HepG2 (cell line): ENCODE data around the gene NODAL. TPM values are rescaled to one million over a fixed set of nuclear protein-coding genes. Genes with fewer than 3 reads are reported as not detected.
A peak's percentile ranks its signal among the peaks of the same experiment; 100 is the strongest.

Experiments
- ASH2L ChIP-seq: fragments of 300-600, 200-600 bp; sonication (generic); IDR thresholded peaks from 2 replicates; pipeline ENCODE4 v1.7.0; 2017; ENCODE audit warnings: low read depth, mild to moderate bottlenecking, moderate library complexity, mixed read lengths, low read length; ENCODE audit not compliant: insufficient read length
- CEBPG ChIP-seq: IDR thresholded peaks from 2 replicates; pipeline ENCODE4 v1.6.1; 2016
- ESRRA ChIP-seq: sonication (generic); formaldehyde crosslinking; IDR thresholded peaks from 2 replicates; pipeline ENCODE4 v1.5.1; 2020; ENCODE audit warnings: mild to moderate bottlenecking, low read depth, missing genetic modification reagents
- FOXA1 ChIP-seq, 2 experiments: fragments of 450-650 bp in 1 of 2; sonication (generic) in 1 of 2; formaldehyde crosslinking in 1 of 2; IDR thresholded peaks; 2 replicates each; pipeline versions ENCODE4 v1.4.0 to v1.6.1; 2016 to 2020; ENCODE audit warnings: missing genetic modification reagents in 1 of 2
- FOXC1 ChIP-seq: sonication (generic); formaldehyde crosslinking; IDR thresholded peaks from 2 replicates; pipeline ENCODE4 v1.8.0; 2022; ENCODE audit warnings: mild to moderate bottlenecking, missing genetic modification reagents, borderline replicate concordance
- FOXM1 ChIP-seq: sonication (generic); formaldehyde crosslinking; IDR thresholded peaks from 2 replicates; pipeline ENCODE4 v1.5.0; 2020; ENCODE audit warnings: missing genetic modification reagents
- HNRNPLL ChIP-seq: fragments of 200-400 bp; formaldehyde crosslinking; IDR thresholded peaks from 2 replicates; pipeline ENCODE4 v1.6.1; 2017; ENCODE audit warnings: mild to moderate bottlenecking, low read depth, low read length; ENCODE audit not compliant: poor library complexity, severe bottlenecking
- HOXD1 ChIP-seq: sonication (generic); formaldehyde crosslinking; IDR thresholded peaks from 2 replicates; pipeline ENCODE4 v1.5.0; 2020; ENCODE audit warnings: missing genetic modification reagents
- JARID2 ChIP-seq: sonication (generic); formaldehyde crosslinking; IDR thresholded peaks from 2 replicates; pipeline ENCODE4 v1.8.1; 2023; ENCODE audit warnings: missing genetic modification reagents, inconsistent platforms; ENCODE audit not compliant: insufficient replicate concordance
- KDM2A ChIP-seq: sonication (generic); formaldehyde crosslinking; IDR thresholded peaks from 2 replicates; pipeline ENCODE4 v1.4.0; 2020; ENCODE audit warnings: low read depth, missing genetic modification reagents, borderline replicate concordance
- KMT2B ChIP-seq: IDR thresholded peaks from 2 replicates; pipeline ENCODE4 v1.6.1; 2016; ENCODE audit warnings: missing genetic modification reagents, missing compliant biosample characterization
- MATR3 ChIP-seq: sonication (generic); formaldehyde crosslinking; IDR thresholded peaks from 2 replicates; pipeline ENCODE4 v1.4.0; 2020; ENCODE audit warnings: missing genetic modification reagents
- MBNL3 ChIP-seq: fragments of 250-450 bp; sonication (Bioruptor Pico); conservative IDR thresholded peaks from 2 replicates; pipeline ENCODE4 v1.8.0; 2022; ENCODE audit warnings: mild to moderate bottlenecking, inconsistent platforms
- PLRG1 ChIP-seq: fragments of 450-650 bp; conservative IDR thresholded peaks from 2 replicates; pipeline ENCODE4 v1.6.1; 2016
- SETDB1 ChIP-seq: sonication (generic); formaldehyde crosslinking; IDR thresholded peaks from 2 replicates; pipeline ENCODE4 v1.5.1; 2020; ENCODE audit warnings: missing genetic modification reagents, mild to moderate bottlenecking, borderline replicate concordance
- TP53 ChIP-seq: sonication (generic); formaldehyde crosslinking; conservative IDR thresholded peaks from 2 replicates; pipeline ENCODE4 v1.4.0; 2020; ENCODE audit warnings: missing genetic modification reagents
- U2AF1 ChIP-seq: fragments of 200-400 bp; formaldehyde crosslinking; optimal IDR thresholded peaks from 2 replicates; pipeline ENCODE3; 2017; ENCODE audit warnings: mild to moderate bottlenecking, low read depth, low read length
- ZNF577 ChIP-seq: sonication (generic); formaldehyde crosslinking; IDR thresholded peaks from 2 replicates; pipeline ENCODE4 v1.4.0; 2020; ENCODE audit warnings: mild to moderate bottlenecking, low read depth, missing genetic modification reagents, borderline replicate concordance
- ZNF703 ChIP-seq: sonication (generic); formaldehyde crosslinking; IDR thresholded peaks from 2 replicates; pipeline ENCODE4 v1.5.1; 2020; ENCODE audit warnings: missing genetic modification reagents, mild to moderate bottlenecking, moderate library complexity, borderline replicate concordance
- ZNF780A ChIP-seq: sonication (generic); formaldehyde crosslinking; IDR thresholded peaks from 2 replicates; pipeline ENCODE4 v1.8.0; 2022; ENCODE audit warnings: mild to moderate bottlenecking, missing genetic modification reagents, moderate library complexity
- polyA plus RNA-seq, 8 experiments: library from polyadenylated mRNA; depleted of rRNA in 3 of 8; stranded (reverse) in 7 of 8; unstranded in 1 of 8; fragments of >200 nt; fragmentation: Illumina TruSeq in 4 of 8; extraction: Trizol in 4 of 8; gene quantifications; 2 replicates each; pipeline versions ENCODE4 v1.2.1 to v1.2.3, GENCODE V29; 2011 to 2016; ENCODE audit warnings: low read depth in 4 of 8, missing spikeins in 1 of 8, mixed read lengths in 1 of 8; ENCODE audit not compliant: insufficient read depth in 1 of 8
- total RNA-seq, 5 experiments: library from RNA; depleted of rRNA; stranded (reverse); fragments of >200 nt; fragmentation: Illumina TruSeq; extraction: Trizol; gene quantifications; 2 replicates each; pipeline ENCODE4 v1.2.3, GENCODE V29; 2016; ENCODE audit warnings: low read depth in 1 of 5
- TF ChIP-seq, protein P1 (sequence below): sonication (generic); formaldehyde crosslinking; IDR thresholded peaks from 2 replicates; pipeline ENCODE4 v1.8.0; 2022; ENCODE audit warnings: mild to moderate bottlenecking, missing genetic modification reagents, moderate library complexity
- TF ChIP-seq, protein P2 (sequence below), 2 experiments: sonication (generic) in 1 of 2; formaldehyde crosslinking in 1 of 2; IDR thresholded peaks; 2 replicates each; pipeline versions ENCODE4 v1.6.1 to v1.9.0; 2014 to 2022; ENCODE audit warnings: antibody characterized with exemption in 1 of 2, borderline replicate concordance in 1 of 2, inconsistent platforms in 1 of 2, low read depth in 1 of 2, missing genetic modification reagents in 1 of 2

Gene NODAL
- total and polyA plus RNA-seq, 2 of the 13 experiments (the other 11 are each of a cell fraction or from before 2014, with no cell fraction given), result not detected

DNA sequence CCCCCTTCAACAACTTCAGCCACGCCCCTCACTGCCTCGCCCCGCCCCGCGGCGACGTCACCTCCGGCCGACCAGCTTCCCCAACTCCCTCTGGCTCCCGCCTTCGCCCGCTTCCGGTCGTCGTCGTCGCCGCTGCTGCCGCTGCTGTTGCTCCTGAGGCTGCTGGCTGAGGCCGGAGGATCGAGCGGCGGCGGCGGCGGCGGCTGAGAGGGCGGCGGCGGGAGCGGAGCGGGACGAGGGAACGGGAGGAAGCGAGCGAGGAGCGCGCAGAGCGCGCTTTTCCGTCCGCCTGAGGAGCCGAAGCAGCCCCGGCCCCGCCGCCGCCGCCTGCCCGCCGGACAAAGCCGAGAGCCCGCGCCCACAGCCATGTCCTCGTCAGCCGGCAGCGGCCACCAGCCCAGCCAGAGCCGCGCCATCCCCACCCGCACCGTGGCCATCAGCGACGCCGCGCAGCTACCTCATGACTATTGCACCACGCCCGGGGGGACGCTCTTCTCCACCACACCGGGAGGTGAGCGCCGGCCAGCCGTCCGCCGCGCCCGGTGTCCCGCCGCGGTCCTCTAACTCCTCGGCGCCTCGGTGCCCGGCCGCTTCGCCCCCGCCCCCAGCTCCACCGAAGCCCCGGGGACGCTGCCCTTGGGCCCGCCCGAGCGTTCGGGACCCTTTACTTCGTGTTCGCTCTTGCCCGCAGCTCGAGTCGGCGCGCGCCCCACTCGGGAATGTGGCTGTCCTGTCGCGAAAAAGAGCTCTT lies 37.3 kb downstream of the NODAL start, which contains the start of gene EIF4EBP2 (continued):
- peak; percentile 37 for TF ChIP-seq ASH2L
- no peak for TF ChIP-seq JARID2 (CRISPR knock-in tag)
- no peak for TF ChIP-seq MBNL3 (CRISPR knock-in tag)
- peak; percentile 3 for TF ChIP-seq U2AF1
- no peak for TF ChIP-seq PLRG1
- TF ChIP-seq, protein P1, sequence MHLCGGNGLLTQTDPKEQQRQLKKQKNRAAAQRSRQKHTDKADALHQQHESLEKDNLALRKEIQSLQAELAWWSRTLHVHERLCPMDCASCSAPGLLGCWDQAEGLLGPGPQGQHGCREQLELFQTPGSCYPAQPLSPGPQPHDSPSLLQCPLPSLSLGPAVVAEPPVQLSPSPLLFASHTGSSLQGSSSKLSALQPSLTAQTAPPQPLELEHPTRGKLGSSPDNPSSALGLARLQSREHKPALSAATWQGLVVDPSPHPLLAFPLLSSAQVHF (CRISPR knock-in tag), result no peak
- TF ChIP-seq KMT2B (CRISPR knock-in tag), result peak; percentile 51; the same call in 1 of the 2 replicates
- TF ChIP-seq ZNF780A (CRISPR knock-in tag), result no peak
- peak; percentile 25; the same call in 1 of the 2 replicates for TF ChIP-seq CEBPG (CRISPR knock-in tag)
- TF ChIP-seq ESRRA (CRISPR knock-in tag), result peak; percentile 70
- no peak for TF ChIP-seq MATR3 (CRISPR knock-in tag)
- TF ChIP-seq HOXD1, result 0 out of 2 replicates have a peak, but pooled peaks have one; percentile 24
- no peak for TF ChIP-seq ZNF703 (CRISPR knock-in tag)
- TF ChIP-seq, protein P2, sequence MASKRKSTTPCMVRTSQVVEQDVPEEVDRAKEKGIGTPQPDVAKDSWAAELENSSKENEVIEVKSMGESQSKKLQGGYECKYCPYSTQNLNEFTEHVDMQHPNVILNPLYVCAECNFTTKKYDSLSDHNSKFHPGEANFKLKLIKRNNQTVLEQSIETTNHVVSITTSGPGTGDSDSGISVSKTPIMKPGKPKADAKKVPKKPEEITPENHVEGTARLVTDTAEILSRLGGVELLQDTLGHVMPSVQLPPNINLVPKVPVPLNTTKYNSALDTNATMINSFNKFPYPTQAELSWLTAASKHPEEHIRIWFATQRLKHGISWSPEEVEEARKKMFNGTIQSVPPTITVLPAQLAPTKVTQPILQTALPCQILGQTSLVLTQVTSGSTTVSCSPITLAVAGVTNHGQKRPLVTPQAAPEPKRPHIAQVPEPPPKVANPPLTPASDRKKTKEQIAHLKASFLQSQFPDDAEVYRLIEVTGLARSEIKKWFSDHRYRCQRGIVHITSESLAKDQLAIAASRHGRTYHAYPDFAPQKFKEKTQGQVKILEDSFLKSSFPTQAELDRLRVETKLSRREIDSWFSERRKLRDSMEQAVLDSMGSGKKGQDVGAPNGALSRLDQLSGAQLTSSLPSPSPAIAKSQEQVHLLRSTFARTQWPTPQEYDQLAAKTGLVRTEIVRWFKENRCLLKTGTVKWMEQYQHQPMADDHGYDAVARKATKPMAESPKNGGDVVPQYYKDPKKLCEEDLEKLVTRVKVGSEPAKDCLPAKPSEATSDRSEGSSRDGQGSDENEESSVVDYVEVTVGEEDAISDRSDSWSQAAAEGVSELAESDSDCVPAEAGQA (IDR thresholded peaks at IDR 0.05; ENCODE audit: low read depth), result no peak; the same call in 1 of the 2 replicates
- TF ChIP-seq, protein P2 (CRISPR knock-in tag; IDR thresholded peaks at IDR 0.05; ENCODE audit: borderline replicate concordance), result 0 out of 2 replicates have a peak, but pooled peaks have one; percentile 27
- peak; percentile 80; the same call in 1 of the 2 replicates for TF ChIP-seq FOXC1 (CRISPR knock-in tag)
- TF ChIP-seq KDM2A (CRISPR knock-in tag), result peak; percentile 86
- TF ChIP-seq SETDB1, result no peak
- no peak for TF ChIP-seq ZNF577 (CRISPR knock-in tag)
- no peak for TF ChIP-seq TP53 (CRISPR knock-in tag)
- no peak for TF ChIP-seq FOXM1
- peak; percentile 51 for TF ChIP-seq HNRNPLL
- no peak for TF ChIP-seq FOXA1 (IDR thresholded peaks at IDR 0.05)
- peak; percentile 4; the same call in 1 of the 2 replicates for TF ChIP-seq FOXA1 (CRISPR knock-in tag; IDR thresholded peaks at IDR 0.05)
